HG02763 (cell line): ENCODE data around the gene CD247.

Source experiments
- ATAC-seq: cut with Tn5 transposase; IDR thresholded peaks from one replicate; pipeline ENCODE4 v1.9.1; 2021; ENCODE audit warnings: mild to moderate bottlenecking, moderate library complexity; ENCODE audit not compliant: unreplicated experiment

The CD247 gene

DNA sequence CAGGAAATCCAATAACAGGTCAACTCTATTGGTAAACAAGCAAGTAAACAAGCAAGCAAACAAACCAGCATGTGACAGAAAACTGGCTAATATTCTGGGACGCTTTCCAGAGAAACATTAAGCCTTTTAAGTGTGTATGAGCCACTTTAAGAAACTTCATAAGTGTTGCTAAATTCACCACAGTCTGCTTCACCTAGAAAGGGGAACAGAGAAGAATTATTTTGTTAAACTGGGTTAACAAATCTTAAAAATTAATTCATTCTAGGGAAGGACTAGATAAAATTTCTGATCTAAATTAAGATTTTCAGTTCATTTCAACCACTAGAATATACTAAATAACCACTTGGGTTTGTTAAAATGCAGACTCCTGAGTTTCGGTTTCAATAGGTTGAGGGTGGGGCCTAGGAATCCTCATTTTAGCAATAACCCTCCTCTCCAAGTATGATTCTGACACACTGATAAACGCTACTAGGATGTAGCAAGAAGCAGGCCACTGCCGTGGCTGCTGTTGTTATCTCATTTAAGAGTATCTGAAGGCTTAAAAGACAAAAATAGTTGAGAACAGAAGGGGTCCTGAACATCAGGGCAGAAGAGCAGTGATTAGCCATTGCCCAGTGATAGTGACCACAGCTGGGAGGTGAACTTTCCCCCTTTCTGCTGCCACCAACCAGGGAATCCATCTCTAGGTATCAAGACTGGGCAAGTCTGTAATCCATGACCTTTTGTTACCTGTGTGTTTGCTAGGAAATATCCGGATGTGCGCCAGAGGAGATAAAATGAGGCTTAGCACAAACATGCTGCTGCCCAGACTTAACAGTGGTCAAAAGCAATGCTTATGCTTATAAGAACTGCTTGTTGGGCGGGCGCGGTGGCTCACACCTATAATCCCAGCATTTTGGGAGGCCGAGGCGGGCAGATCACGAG lies 24.0 kb upstream of the CD247 start:
- no peak for ATAC-seq

DNA sequence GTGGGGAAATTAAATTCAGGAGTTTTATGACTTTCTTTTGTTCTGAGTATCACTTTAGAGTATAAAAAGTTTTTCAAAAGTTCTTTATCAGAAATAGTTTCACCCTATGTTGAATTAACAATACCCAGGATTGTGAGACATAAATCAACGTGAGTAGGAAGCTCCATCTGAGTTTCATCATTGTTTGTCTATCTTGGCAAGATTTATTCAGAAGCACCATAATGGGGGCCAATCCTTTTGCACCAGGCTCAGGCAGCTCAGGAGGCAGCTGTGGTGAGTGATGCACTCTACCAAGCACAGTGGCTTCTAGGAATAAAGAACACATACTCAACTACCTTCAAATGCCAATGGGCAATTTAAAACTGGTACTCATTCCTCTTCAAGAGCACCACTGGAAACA lies 23.3 kb upstream of the CD247 start:
- ATAC-seq, result no peak

DNA sequence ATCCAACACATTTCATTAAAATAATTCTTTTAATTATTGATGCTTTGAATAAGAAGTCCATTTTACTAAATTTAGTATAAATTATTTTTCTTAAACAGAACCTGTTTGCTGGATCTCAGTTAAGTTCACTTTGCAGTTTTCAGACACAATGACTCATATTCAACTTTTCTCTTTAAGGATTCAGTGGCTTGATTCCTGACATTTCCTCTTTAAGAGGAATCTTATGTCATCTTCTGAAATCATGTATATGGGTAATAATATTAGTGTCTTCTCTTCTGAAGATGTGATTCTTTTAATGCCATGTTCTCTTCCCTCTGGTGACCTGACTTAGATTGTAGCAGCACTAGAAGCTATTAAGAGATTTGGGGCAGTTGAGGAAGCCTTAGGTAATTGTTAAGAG lies 22.7 kb upstream of the CD247 start:
- no peak for ATAC-seq

DNA sequence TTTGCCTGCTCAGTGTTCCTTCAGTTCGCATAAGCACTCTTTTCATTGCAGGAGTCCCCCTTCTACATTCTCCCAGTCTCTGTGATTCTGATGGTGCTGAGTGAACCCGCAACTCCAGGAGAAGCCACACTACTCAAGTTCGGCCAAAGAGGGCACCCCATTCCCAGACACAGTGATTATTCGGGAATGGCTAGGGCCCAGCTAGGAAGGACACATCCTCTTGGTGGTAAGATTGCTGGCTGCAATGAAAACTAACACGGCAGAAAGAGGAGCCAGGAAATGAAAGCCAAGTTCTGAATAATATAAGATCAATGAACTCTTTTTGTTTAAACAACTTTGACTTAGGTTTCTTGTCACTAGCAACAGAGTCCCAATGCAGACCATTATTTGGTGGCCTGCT lies 20.3 kb upstream of the CD247 start:
- no peak for ATAC-seq

DNA sequence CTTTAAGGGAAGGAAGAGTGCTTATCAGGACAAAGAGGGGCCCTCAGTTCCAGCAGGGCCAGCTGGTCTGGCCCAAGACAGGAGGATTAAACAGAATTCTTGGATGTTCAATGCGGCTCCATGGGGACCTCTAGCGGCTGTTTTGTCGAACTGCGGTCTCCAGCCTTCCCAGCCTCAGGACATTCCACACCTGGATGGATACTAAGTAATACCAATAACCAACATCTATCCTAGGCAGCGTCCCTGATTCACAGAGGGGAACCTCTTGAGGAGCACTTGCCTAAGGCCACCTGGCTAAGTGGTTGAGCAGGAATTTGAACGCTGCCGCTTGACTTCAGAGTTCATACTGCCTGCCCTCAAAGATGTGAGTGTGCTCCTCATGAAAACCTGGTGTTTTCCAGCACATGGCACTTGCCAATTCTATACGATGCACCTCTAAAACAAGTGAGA lies 15.5 kb upstream of the CD247 start:
- ATAC-seq, result no peak

DNA sequence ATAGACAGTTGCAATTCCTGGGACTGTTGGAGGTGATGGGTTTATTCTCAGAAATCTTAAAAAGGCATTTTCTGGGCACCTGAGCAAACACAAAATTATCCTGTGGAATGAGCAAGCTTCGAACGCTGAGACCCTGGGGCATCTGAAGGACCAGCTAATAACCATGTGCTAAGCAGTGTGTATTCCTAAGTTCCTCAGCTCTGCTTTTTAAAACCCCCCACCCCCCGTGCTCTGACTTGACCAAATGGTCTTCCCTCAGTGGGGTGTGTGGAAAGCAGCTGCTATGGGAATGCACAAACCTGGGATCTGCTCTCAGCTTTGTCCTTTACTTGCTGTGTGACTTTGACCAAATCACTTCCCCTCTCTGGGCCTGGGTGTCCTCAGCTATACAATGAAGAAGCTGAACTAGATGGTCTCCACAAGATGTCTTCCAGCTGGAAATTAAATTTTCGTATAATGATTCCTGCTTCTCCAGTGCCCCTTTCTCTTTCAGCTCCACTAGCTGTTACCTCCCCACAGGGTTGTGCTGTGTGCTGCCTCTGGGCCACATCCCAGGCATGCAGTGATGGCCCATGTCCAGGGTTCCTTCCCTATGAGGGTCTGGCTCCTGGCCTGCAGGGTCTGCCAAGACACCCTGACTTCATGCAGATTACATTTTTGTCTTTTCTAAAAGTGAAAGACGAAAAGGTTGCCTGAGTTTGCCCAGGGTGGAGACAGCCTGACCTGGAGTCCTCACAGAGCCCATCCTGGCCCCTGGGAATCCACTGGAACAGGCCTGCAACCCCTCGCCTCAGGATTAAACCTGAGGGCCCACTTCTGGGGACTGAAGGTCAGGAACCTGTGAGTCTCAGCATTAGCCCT lies 14.9 kb upstream of the CD247 start:
- no peak for ATAC-seq

DNA sequence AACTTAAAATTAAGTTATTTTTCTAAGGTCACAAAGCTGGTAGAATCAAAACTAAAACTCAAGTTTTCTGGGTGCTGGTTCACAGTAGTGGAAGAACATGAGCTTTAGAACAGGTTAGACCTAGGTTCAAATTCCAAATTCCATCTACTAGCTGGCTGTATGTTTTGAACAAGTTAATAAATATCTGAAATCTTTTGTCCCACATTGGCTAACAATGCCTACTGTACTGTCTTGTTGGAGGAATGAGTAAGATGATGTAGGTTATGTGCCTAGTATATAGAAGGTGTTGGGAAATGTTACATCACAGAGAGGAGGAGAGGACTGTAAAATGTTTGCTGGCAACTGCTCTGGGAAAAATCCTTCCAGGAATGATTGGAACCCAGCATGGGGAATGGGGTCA lies 14.0 kb upstream of the CD247 start:
- ATAC-seq, result no peak

DNA sequence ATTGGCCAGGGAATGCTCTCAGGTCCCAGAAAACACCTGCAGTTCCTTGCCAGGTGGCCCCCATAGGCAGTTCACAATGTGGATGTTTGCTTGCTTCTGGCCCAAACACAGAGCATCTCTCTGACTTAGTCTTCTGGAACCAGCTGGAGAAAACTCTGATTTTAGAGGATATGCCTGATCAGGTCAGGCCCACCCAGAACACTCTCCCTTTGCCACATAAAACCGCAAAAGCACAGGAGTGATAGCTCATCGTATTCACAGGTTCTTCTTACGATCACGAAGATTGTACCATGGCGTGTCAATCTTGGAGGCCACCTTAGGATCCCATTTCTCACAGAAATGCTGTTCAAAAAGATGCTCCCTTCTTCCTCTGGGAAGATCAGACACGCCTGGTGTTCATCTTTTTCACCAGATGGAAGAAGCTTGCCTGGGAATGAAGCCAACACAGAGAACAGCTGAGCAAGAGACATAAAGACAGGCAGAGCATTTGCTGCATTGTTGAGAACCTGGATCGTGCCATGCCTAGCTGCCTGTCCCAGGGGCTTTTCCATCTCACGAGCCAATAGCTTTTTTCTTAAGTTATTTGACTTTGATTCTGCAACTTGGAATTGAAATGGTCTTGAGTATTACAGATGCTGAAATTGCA lies 11.6 kb upstream of the CD247 start:
- no peak for ATAC-seq

DNA sequence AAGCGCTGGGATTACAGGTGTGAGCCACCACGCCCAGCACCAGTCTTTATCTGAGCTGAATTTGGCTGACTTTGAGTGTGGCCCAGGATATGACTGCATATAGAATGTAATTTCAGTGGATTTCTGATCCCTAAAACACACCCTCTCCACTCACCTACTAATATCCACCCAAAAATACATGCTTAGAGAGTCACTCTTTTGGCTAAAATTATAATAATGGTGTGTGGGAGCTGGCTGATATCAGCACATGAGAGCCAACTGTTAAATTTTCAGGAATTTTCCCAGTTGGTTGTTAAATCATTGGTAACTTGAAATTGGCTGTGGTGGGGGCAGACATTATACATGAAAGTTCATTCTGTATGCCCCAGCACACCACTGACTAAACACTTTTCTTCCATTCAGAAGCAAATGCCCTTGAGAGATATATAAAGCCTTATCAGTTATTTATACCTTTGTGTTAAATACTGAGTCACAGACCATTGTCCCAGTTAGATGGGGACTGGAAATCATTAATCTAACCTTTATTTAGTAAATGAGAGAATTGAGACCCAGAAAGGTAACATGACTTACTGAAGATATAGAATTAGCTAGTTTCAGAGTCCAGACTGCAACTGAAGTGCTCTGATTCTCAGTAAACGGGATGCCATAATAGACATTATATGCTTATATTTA lies 9.9 kb upstream of the CD247 start:
- ATAC-seq, result no peak

DNA sequence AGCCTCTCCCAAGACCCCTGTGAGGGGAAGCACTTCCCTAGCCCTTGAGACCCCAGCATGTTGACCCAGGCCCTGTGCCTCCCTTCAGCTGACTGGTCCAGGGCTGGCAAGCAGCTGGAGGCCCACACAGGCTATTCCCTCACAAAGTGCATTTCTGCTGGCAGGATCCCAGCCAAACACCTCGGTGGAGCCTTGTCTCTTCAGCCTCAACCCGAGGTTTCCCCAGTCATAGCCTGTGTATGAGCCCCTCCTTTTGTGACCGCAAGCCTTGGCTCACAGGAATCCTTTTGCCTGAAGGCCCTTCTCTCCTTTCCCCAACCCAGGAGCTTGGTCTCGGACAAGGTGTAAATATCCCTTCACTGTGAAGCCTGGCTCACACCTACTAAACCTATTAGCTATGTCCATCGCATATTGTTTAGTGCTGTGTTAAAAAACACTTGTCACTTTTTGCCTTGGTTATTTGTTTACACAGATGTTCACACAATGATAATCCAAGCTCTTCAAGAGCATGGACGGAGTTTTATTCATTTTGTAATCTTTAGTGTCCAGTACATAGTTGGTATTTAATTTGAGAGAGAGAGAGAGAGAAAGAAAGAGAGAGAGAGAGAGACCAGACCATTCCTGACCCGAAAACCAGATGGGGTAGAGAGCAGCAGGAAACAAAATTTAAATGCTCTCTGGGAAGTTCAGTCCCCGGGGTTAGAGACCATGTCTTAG lies 8.5 kb upstream of the CD247 start:
- ATAC-seq, result no peak

DNA sequence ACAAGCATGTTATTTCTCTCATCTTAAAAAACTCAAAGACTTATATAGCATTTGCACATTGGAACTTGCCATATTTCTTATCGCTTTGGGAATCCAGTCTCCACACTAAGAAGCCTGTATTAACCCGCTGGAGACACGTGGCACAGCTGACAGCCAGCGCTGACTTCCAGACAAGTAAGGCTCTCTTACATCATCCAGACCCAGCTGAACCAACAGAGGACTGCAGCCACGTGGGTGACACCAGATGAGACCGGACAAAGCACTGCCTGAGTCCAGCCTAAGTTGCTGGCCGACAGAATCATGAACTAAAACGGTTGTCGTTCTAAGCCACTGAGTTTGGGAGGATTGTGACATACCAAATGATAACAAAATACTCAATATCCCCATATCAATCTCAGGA lies 6.3 kb upstream of the CD247 start:
- no peak for ATAC-seq

DNA sequence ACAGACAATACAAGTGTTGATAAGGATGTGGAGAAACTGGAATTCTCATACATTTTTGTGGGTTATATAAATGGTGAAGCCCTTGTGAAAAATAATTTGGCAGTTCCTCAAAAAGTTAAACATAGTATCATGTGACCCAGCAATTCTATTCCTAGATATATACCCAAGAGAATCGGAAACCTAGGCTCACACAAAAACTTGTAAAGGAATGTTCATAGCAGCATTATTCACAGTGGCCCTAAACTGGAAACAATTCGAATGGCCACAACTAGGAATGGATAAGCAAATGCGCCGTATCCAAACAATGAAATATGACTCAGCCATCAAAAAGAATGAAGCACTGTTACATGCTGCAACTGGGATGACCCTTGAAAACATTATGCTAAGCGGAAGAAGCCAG lies 3.9 kb upstream of the CD247 start:
- ATAC-seq, result no peak

DNA sequence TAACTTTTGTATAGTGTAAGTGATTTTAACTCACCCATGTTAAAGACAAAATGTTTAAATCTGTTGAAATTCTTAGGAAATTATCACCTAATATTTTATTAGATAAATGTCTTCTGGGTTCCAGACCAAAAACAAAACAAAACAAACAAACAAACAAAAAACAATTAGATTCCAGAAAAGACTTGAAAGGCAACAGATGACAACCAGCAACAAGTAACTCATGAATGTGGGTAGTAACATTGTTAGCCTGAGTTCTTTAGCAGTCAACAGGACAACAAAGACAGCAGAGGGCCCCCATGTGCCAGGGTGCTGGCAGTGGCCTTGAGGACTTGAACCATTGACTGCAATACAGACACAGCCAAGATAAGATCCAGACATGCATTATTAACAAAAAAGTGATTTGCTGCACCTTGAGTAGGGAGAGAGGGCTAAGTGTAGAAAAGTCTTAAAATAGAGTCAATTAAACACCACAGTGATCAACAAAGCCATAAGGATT lies 2.4 kb upstream of the CD247 start:
- no peak for ATAC-seq

DNA sequence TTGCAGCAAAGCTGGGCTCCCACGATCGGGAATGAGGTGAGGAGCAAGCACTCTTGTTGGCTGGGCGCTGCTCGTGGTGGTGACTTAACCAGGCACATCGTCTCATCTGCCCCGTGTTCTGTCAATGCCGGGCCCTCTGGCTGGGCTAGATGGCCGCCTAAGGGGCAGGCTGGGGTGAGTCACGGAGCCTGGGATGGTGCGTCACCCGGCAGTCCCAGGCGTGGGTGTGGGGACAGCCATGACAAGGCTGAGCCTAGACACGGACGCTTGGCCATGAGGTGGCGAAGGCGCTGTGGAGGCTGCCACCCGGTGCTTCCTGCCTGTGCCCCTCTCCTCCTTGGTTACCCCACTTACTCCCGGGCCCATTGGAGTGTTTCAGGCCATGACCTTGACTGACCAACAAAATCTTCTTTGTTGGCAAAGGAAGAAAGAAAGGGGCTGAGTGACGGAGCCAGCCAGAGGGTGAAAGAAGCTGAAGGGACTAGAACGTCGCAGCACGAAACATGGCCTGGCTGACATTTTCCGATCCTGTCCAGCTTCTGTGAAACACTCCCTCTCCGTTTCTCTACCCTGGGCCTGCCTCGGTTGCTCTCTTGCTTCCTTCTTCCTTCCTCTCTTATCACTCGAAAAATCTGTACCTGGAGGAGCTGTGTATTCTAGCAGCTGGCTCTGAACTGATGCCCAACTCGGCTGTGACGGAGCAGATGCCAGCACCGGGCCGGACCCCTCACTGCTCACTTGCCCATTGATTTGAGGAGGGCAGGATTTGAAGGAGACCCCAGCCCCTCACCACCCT lies 596 bp downstream of the CD247 start:
- ATAC-seq, result no peak

DNA sequence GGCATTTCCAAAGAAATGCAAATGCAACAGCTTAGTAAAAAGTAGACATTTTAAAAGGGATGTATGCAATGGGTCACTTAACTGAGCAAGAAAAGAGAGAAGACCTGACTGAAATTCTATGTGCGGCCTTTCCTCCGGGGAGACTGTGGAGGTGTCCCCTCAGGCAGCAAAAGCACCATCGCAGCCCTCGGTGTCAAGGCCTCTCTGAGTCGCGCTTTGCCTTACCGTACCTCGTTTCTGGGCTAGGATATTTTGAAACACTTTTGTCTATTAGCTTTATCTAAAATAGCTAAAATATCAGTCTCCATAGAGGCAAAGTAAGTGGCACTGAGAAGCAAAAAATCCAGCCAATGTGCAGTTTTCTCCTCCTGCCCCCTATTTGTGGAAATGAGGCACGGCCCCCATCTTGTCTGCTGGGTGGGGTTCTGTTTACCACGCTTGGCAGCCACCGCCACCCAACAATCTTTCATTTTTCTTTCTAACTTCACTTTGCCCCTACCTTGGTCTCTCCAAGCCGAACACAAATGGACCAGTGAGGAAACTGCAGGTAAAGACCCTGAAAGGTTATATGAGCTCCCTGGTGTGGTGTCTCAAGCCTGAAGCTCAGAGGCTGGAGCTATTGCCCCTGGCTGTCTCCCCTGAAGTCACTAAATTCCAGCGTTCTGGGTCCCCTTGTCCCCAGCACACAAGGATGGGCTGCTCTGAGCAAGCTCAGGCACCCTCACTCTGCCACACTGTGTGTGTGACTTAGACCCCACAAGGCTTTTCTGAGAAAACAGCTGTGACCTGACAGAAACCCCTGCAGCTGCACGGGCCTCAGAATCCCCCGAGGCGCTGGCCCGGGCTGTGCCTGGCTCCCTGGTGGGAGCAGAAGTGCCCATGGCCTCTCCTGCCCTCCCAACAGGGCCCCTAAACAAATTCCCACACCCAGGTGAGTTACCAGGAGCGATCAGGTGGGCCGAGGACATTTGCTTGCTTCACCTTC lies 1.6 kb downstream of the CD247 start:
- ATAC-seq, result no peak

DNA sequence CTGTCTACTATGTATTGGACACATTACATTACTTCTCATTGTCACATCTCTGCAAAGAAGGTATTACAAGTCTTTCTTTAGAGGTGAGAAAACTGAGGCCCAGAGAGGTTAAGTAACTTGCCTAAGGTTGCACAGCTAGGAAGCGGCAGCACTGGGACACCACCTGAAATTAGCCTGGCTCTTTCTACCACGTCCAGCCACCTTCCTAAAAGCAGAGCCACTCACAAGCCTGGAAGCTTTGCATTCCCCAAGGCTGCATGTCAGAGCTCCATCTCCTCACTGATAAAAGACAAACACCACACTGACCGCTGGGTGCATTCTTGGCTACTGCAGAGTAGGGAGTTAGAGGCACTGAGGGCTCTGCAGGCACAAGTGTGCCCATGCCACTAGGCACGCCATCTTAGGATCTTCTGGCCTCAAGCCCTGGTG lies 2.4 kb downstream of the CD247 start:
- no peak for ATAC-seq

DNA sequence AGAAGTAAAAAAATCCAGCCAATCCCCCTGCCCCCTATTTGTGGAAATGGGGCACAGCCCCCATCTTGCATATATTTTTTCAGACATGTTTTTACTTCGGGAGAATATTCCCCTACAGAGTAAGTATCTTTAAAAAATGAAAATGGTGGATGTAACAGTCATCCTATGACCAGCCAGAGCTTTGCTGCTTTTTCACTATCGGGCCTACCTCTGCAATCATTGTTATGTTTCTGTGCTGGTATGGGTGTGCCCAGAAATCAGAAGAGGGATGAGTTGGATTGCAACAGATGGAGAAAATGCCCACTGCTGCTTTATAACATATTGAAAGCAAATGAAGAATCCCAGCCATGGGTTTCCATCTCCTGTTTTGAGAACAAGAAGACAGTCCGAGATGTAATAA lies 2.9 kb downstream of the CD247 start:
- ATAC-seq, result no peak

DNA sequence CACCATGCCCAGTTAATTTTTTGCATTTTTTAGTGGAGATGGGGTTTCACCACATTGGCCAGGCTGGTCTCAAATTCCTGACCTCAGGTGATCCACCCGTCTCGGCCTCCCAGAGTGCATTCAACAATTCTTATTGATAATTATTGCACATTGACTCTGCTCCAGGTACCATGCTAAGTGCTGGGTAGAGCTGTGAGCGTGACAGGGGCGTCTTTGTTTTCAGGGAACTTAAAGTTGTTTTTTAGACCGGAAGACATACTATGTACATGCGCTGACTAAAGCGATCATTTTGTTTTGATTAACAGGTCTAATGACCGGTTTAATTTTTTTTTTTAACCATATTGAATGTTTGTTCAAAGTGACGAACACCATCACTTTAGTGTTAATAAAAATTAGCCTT lies 4.0 kb downstream of the CD247 start:
- ATAC-seq, result no peak
